Stimulated activated CD8-positive, alpha-beta memory T cell treated with anti-CD3 and anti-CD28 coated beads, Interleukin-7, amount 100 ng/mL, for 48 hours (primary cell): Measurements from ENCODE around the gene HMGCS1.
"Not testable (repeated sequence)": the region's sequence is repeated elsewhere in the genome, so short reads cannot be mapped to it uniquely, and the experiment has no call there.

Source experiments
- DNase-seq, 2 donors: peaks; one replicate each; pipeline ENCODE4 v3.0.0-alpha.2; 2020; ENCODE audit warnings: low read depth in 1 of 2; ENCODE audit errors: extremely low read depth in 1 of 2

Gene HMGCS1

GRCh38 chr5:43279548-43280274, 33.5 kb downstream of the HMGCS1 start:
- DNase-seq: no peak

GRCh38 chr5:43275391-43275790, 37.8 kb downstream of the HMGCS1 start:
- no peak for DNase-seq

GRCh38 chr5:43274435-43275114, 38.6 kb downstream of the HMGCS1 start:
- no peak for DNase-seq

GRCh38 chr5:43273552-43273951, 39.7 kb downstream of the HMGCS1 start:
- DNase-seq: no peak

GRCh38 chr5:43270645-43271044, 42.6 kb downstream of the HMGCS1 start:
- no peak for DNase-seq

GRCh38 chr5:43268188-43268820, 44.9 kb downstream of the HMGCS1 start:
- DNase-seq: no peak

- not testable (repeated sequence) for DNase-seq
Measured at GRCh38 chr5:43262269-43262668, 50.9 kb downstream of the HMGCS1 start.

- DNase-seq: no peak
Measured at GRCh38 chr5:43258116-43258515, 55.1 kb downstream of the HMGCS1 start.

GRCh38 chr5:43256261-43256966, 56.8 kb downstream of the HMGCS1 start:
- no peak for DNase-seq

GRCh38 chr5:43255704-43256103, 57.5 kb downstream of the HMGCS1 start:
- no peak for DNase-seq

GRCh38 chr5:43251754-43252153, 61.5 kb downstream of the HMGCS1 start:
- no peak for DNase-seq

- DNase-seq: no peak
Measured at GRCh38 chr5:43245724-43246385, 67.4 kb downstream of the HMGCS1 start.

GRCh38 chr5:43244823-43245565, 68.2 kb downstream of the HMGCS1 start:
- no peak for DNase-seq

GRCh38 chr5:43243270-43243669, 69.9 kb downstream of the HMGCS1 start:
- no peak for DNase-seq

- no peak for DNase-seq
Measured at GRCh38 chr5:43242196-43242595, 71.0 kb downstream of the HMGCS1 start.
